ENCODE measurements around the gene MCC. TPM values are rescaled to one million over a fixed set of nuclear protein-coding genes. Genes with fewer than 3 reads are reported as not detected.

The MCC gene
- total RNA-seq, 1 donor from 2014 or later: 26.9 TPM

GRCh38 chr5:113147537-113147936, 340.7 kb downstream of the MCC start:
- Histone ChIP-seq H4K20me1 (ENCODE audit: insufficient read depth, low read length) (peaks cover 7% of the 10 kb centered on the region), H3K4me1 (ENCODE audit: insufficient read depth, low read length) (no peaks in the 10 kb centered on the region), H3K9ac (ENCODE audit: low read length) (no peak overlapping the region), H3K9me3 (ENCODE audit: insufficient read depth, low read depth, low read length) (no peaks in the 10 kb centered on the region), H3K79me2 (ENCODE audit: insufficient read depth, low read length) (no peaks in the 10 kb centered on the region), H2AFZ (ENCODE audit: low read depth, low read length) (no peak overlapping the region), H3K27ac (ENCODE audit: low read depth, low read length) (no peak overlapping the region), H3K4me2 (ENCODE audit: low read length) (no peak overlapping the region), H3K27me3 (ENCODE audit: insufficient read depth, low read length) (no peaks in the 10 kb centered on the region), H3K4me3 (ENCODE audit: insufficient read depth, low read depth, low read length) (no peak overlapping the region), H3K36me3 (ENCODE audit: insufficient read depth, low read length) (no peaks in the 10 kb centered on the region)
- DNase-seq (ENCODE audit: low read depth): no peak
- no peak overlapping the region for H3K4me3 Mint-ChIP-seq (ENCODE audit: unreplicated experiment)
- no peaks in the 10 kb centered on the region for H3K9me3 Mint-ChIP-seq (ENCODE audit: unreplicated experiment)
- TF ChIP-seq EZH2 (IDR thresholded peaks at IDR 0.05; ENCODE audit: insufficient read depth, low read length) (no peak), CTCF (IDR thresholded peaks at IDR 0.05; ENCODE audit: insufficient read depth, low read depth, low read length) (no peak)
- H3K27ac Mint-ChIP-seq (ENCODE audit: unreplicated experiment): peak overlapping the region; percentile 75
- peak; percentile 5 for FAIRE-seq
- H3K27me3 Mint-ChIP-seq (ENCODE audit: low read depth, unreplicated experiment): no peaks in the 10 kb centered on the region
- H3K4me1 Mint-ChIP-seq (ENCODE audit: low read depth, unreplicated experiment): peaks cover 22% of the 10 kb centered on the region
- H3K36me3 Mint-ChIP-seq (ENCODE audit: low read depth, unreplicated experiment): peaks cover 5% of the 10 kb centered on the region

DNA sequence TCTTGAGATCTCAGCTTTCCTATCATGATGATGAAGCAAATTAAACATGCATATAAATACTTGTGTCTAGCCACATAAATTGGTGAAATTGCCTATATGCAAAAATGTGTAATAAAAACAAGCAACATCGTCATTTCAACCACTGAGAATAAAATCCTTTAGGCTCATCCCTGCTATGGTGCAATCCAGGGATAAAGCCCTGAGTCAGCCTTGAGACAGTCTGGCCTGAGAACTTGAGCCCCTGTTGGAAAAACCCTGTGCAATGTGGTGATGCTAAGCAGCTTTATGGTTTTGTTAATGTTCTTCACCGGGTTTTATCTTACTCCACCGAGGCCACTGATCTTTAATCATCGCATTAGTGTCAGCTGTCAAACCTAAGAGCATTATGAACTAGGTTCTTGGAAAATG, 341.1 kb downstream of the MCC start:
- Histone ChIP-seq H3K79me2 (ENCODE audit: insufficient read depth, low read length) (no peaks in the 10 kb centered on the region), H4K20me1 (ENCODE audit: insufficient read depth, low read length) (peaks cover 7% of the 10 kb centered on the region), H3K4me3 (ENCODE audit: insufficient read depth, low read depth, low read length) (no peak overlapping the region), H3K4me1 (ENCODE audit: insufficient read depth, low read length) (no peaks in the 10 kb centered on the region), H3K27me3 (ENCODE audit: insufficient read depth, low read length) (no peaks in the 10 kb centered on the region), H2AFZ (ENCODE audit: low read depth, low read length) (no peak overlapping the region), H3K27ac (ENCODE audit: low read depth, low read length) (no peak overlapping the region), H3K4me2 (ENCODE audit: low read length) (no peak overlapping the region), H3K9ac (ENCODE audit: low read length) (no peak overlapping the region), H3K9me3 (ENCODE audit: insufficient read depth, low read depth, low read length) (no peaks in the 10 kb centered on the region), H3K36me3 (ENCODE audit: insufficient read depth, low read length) (no peaks in the 10 kb centered on the region)
- H3K4me3 Mint-ChIP-seq (ENCODE audit: unreplicated experiment): no peak overlapping the region
- FAIRE-seq (peak; percentile 26), DNase-seq (ENCODE audit: low read depth) (peak; percentile 82)
- no peaks in the 10 kb centered on the region for H3K27me3 Mint-ChIP-seq (ENCODE audit: low read depth, unreplicated experiment)
- H3K36me3 Mint-ChIP-seq (ENCODE audit: low read depth, unreplicated experiment): peaks cover 5% of the 10 kb centered on the region
- TF ChIP-seq EZH2 (IDR thresholded peaks at IDR 0.05; ENCODE audit: insufficient read depth, low read length) (no peak), CTCF (IDR thresholded peaks at IDR 0.05; ENCODE audit: insufficient read depth, low read depth, low read length) (no peak)
- H3K27ac Mint-ChIP-seq (ENCODE audit: unreplicated experiment): peak overlapping the region; percentile 54
- no peaks in the 10 kb centered on the region for H3K9me3 Mint-ChIP-seq (ENCODE audit: unreplicated experiment)
- peaks cover 24% of the 10 kb centered on the region for H3K4me1 Mint-ChIP-seq (ENCODE audit: low read depth, unreplicated experiment)

DNA sequence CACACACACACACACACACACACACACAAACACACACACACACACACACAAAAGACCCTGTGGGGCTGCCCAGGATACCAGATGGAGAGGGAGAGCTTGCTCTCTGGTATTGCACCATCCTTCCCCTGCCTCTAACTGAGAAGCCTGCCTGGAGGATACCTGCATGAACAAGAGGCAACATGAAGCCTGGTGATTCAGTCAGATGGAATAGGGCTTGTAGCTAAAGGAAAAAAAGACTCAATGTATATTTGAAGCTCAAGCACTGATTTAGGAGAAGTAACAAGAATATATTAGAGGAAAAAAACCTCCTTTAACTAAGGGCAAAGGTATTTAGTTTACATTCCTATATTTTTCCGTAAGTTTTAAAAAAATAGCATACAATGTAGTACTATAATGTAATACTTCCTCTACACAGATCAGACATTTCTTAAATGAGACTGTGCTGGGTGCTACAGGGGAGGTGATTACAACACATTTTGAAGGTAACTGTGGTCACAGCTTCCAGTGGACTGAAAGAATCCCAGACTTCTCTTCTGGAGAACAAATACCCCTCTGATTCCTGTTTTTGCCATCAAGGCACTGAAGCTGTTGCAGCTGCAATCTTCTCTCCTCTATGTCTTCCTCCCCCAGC, 342.4 kb downstream of the MCC start:
- no peaks in the 10 kb centered on the region for H3K27me3 ChIP-seq (ENCODE audit: insufficient read depth, low read length)
- H3K27ac Mint-ChIP-seq (ENCODE audit: unreplicated experiment): no peak overlapping the region
- H3K4me3 Mint-ChIP-seq (ENCODE audit: unreplicated experiment): no peak overlapping the region
- no peak overlapping the region for H3K4me2 ChIP-seq (ENCODE audit: low read length)
- no peaks in the 10 kb centered on the region for H3K36me3 ChIP-seq (ENCODE audit: insufficient read depth, low read length)
- H3K36me3 Mint-ChIP-seq (ENCODE audit: low read depth, unreplicated experiment): peaks cover 9% of the 10 kb centered on the region
- no peak for DNase-seq (ENCODE audit: low read depth)
- no peak overlapping the region for H3K4me3 ChIP-seq (ENCODE audit: insufficient read depth, low read depth, low read length)
- no peak overlapping the region for H3K9ac ChIP-seq (ENCODE audit: low read length)
- H3K9me3 ChIP-seq (ENCODE audit: insufficient read depth, low read depth, low read length): no peaks in the 10 kb centered on the region
- H2AFZ ChIP-seq (ENCODE audit: low read depth, low read length): no peak overlapping the region
- peaks cover 10% of the 10 kb centered on the region for H4K20me1 ChIP-seq (ENCODE audit: insufficient read depth, low read length)
- H3K4me1 Mint-ChIP-seq (ENCODE audit: low read depth, unreplicated experiment): peaks cover 34% of the 10 kb centered on the region
- H3K9me3 Mint-ChIP-seq (ENCODE audit: unreplicated experiment): no peaks in the 10 kb centered on the region
- no peaks in the 10 kb centered on the region for H3K27me3 Mint-ChIP-seq (ENCODE audit: low read depth, unreplicated experiment)
- no peaks in the 10 kb centered on the region for H3K79me2 ChIP-seq (ENCODE audit: insufficient read depth, low read length)
- FAIRE-seq: no peak
- peaks cover 8% of the 10 kb centered on the region for H3K4me1 ChIP-seq (ENCODE audit: insufficient read depth, low read length)
- TF ChIP-seq CTCF (IDR thresholded peaks at IDR 0.05; ENCODE audit: insufficient read depth, low read depth, low read length): no peak
- no peak for TF ChIP-seq EZH2 (IDR thresholded peaks at IDR 0.05; ENCODE audit: insufficient read depth, low read length)
- no peak overlapping the region for H3K27ac ChIP-seq (ENCODE audit: low read depth, low read length)
